Measurements from ENCODE around the gene IMMP2L. TPM values are rescaled to one million over a fixed set of nuclear protein-coding genes. Genes with fewer than 3 reads are reported as not detected.

IMMP2L gene
- total RNA-seq, 2 experiments from 2014 or later: 5.2 to 6.5 TPM

GRCh38 chr7:110857106-110857505 is 705.2 kb downstream of the IMMP2L start:
- H3K4me3 Mint-ChIP-seq: no peak overlapping the region
- no peaks in the 10 kb centered on the region for H3K27me3 Mint-ChIP-seq
- H3K4me1 Mint-ChIP-seq: peaks cover 2% of the 10 kb centered on the region
- DNase-seq: no peak
- no peaks in the 10 kb centered on the region for H3K36me3 Mint-ChIP-seq (ENCODE audit: low read depth)
- H3K27ac Mint-ChIP-seq: no peak overlapping the region
- ChIA-PET POLR2A (no interaction called here), CTCF (interaction anchor here (1.2 kb wide), 1 partner anchor 14 kb away, joined by 4 read pairs; no protein-coding TSS in a partner anchor)
- H3K9me3 Mint-ChIP-seq: peaks cover 4% of the 10 kb centered on the region

DNA sequence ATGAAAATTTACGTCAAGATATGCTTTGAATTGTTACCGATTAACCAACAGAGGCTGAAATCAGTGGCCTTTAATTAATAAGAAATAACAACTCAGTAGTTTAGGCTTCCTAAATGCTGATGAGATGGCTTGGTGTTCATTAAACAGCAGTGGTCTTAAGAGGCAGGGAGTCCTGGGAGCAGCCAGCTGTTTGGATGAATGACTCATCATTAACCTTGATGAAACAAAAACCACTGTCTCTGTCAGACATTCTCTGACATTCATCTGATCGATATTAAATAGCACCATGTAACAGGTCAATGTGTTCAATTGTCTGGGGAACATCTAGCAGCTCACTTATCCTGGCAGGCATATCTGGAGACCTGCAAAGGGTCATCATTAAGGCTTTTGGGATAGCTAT is 705.6 kb downstream of the IMMP2L start:
- Mint-ChIP-seq H3K27ac (no peak overlapping the region), H3K36me3 (ENCODE audit: low read depth) (peaks cover 2% of the 10 kb centered on the region), H3K9me3 (peaks cover 6% of the 10 kb centered on the region), H3K4me3 (no peak overlapping the region), H3K27me3 (no peaks in the 10 kb centered on the region), H3K4me1 (peaks cover 2% of the 10 kb centered on the region)
- ChIA-PET CTCF (no interaction called here), POLR2A (no interaction called here)
- no peak for DNase-seq

DNA sequence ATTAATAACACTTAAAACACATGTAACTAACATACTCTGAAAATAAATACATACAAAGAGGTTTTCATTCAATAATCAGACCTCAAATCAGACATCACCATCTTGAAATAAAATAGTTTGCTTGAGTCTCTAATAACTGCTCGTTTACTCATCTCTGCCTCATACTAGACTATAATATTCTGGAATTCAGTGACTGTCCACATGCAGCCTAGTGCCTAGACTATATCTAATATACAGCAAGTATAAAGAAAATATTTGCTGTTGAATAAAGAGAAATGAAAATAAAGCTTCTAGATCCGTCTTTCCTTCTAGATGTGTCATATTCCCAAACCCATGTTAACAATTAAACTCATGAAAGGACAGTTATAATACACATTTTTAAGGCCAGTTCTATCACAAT is 707.6 kb downstream of the IMMP2L start:
- Mint-ChIP-seq H3K36me3 (ENCODE audit: low read depth) (peaks cover 2% of the 10 kb centered on the region), H3K27ac (no peak overlapping the region), H3K4me3 (no peak overlapping the region), H3K9me3 (peaks cover 10% of the 10 kb centered on the region), H3K4me1 (peaks cover 2% of the 10 kb centered on the region), H3K27me3 (no peaks in the 10 kb centered on the region)
- no peak for DNase-seq
- ChIA-PET POLR2A (no interaction called here), CTCF (no interaction called here)

- H3K27ac Mint-ChIP-seq: no peak overlapping the region
- H3K27me3 Mint-ChIP-seq: no peaks in the 10 kb centered on the region
- DNase-seq: no peak
- peaks cover 10% of the 10 kb centered on the region for H3K9me3 Mint-ChIP-seq
- CTCF ChIA-PET: no interaction called here
- H3K4me1 Mint-ChIP-seq: peaks cover 2% of the 10 kb centered on the region
- H3K36me3 Mint-ChIP-seq (ENCODE audit: low read depth): peaks cover 2% of the 10 kb centered on the region
- no peak overlapping the region for H3K4me3 Mint-ChIP-seq
- POLR2A ChIA-PET: no interaction called here
Measured at GRCh38 chr7:110854166-110854565, 708.1 kb downstream of the IMMP2L start.

DNA sequence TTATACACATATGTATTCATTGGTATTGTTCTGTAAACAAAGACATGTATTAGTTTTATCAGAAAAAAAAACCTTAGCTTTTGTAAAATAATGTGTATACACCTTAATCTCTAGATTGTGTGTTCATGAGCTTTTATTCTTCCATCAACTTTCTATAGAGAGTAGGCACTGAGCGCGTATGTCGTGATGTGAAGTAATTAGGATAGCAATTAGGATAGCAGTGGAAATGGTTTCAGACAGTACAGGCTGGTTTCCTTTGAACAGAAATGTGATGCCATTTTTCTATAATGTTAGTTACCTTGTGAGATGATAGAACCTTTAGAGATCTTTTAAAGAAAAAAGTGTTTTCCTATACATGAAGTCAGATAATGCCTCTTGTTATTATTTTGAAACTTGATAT is 709.0 kb downstream of the IMMP2L start:
- H3K27me3 Mint-ChIP-seq: no peaks in the 10 kb centered on the region
- DNase-seq: no peak
- H3K4me1 Mint-ChIP-seq: no peaks in the 10 kb centered on the region
- peaks cover 2% of the 10 kb centered on the region for H3K36me3 Mint-ChIP-seq (ENCODE audit: low read depth)
- ChIA-PET POLR2A (no interaction called here), CTCF (no interaction called here)
- H3K27ac Mint-ChIP-seq: no peak overlapping the region
- no peak overlapping the region for H3K4me3 Mint-ChIP-seq
- H3K9me3 Mint-ChIP-seq: peaks cover 10% of the 10 kb centered on the region

- POLR2A ChIA-PET: no interaction called here
- H3K9me3 Mint-ChIP-seq: peaks cover 10% of the 10 kb centered on the region
- no peak overlapping the region for H3K4me3 Mint-ChIP-seq
- CTCF ChIA-PET: interaction anchor here (0.5 to 0.7 kb wide), 2 partner anchors 47 to 398 kb away, joined by 3 read pairs; no protein-coding TSS in a partner anchor
- no peaks in the 10 kb centered on the region for H3K4me1 Mint-ChIP-seq
- peaks cover 2% of the 10 kb centered on the region for H3K36me3 Mint-ChIP-seq (ENCODE audit: low read depth)
- H3K27me3 Mint-ChIP-seq: no peaks in the 10 kb centered on the region
- no peak for DNase-seq
- no peak overlapping the region for H3K27ac Mint-ChIP-seq
Measured at GRCh38 chr7:110852156-110852940, 709.9 kb downstream of the IMMP2L start.

- Mint-ChIP-seq H3K27me3 (no peaks in the 10 kb centered on the region), H3K4me3 (no peak overlapping the region), H3K4me1 (no peaks in the 10 kb centered on the region), H3K27ac (no peak overlapping the region), H3K9me3 (peaks cover 10% of the 10 kb centered on the region), H3K36me3 (ENCODE audit: low read depth) (peaks cover 2% of the 10 kb centered on the region)
- ChIA-PET CTCF (no interaction called here), POLR2A (no interaction called here)
- no peak for DNase-seq
Measured at GRCh38 chr7:110850224-110850623, 712.1 kb downstream of the IMMP2L start.

GRCh38 chr7:110842796-110843195 is 719.5 kb downstream of the IMMP2L start:
- Mint-ChIP-seq H3K4me1 (no peaks in the 10 kb centered on the region), H3K4me3 (no peak overlapping the region), H3K9me3 (no peaks in the 10 kb centered on the region), H3K27ac (no peak overlapping the region), H3K27me3 (no peaks in the 10 kb centered on the region), H3K36me3 (ENCODE audit: low read depth) (no peaks in the 10 kb centered on the region)
- ChIA-PET CTCF (interaction anchor here (0.8 to 1.5 kb wide), 2 partner anchors 15 to 256 kb away, joined by 4 to 5 read pairs; no protein-coding TSS in a partner anchor), POLR2A (interaction anchor here (0.5 kb wide), 1 partner anchor 69 kb away, joined by 3 read pairs; no protein-coding TSS in a partner anchor)
- DNase-seq: no peak

GRCh38 chr7:110841840-110842545 is 720.3 kb downstream of the IMMP2L start:
- Mint-ChIP-seq H3K9me3 (peaks cover 2% of the 10 kb centered on the region), H3K4me3 (no peak overlapping the region), H3K27me3 (no peaks in the 10 kb centered on the region), H3K4me1 (no peaks in the 10 kb centered on the region), H3K36me3 (ENCODE audit: low read depth) (no peaks in the 10 kb centered on the region), H3K27ac (no peak overlapping the region)
- ChIA-PET POLR2A (no interaction called here), CTCF (no interaction called here)
- no peak for DNase-seq

DNA sequence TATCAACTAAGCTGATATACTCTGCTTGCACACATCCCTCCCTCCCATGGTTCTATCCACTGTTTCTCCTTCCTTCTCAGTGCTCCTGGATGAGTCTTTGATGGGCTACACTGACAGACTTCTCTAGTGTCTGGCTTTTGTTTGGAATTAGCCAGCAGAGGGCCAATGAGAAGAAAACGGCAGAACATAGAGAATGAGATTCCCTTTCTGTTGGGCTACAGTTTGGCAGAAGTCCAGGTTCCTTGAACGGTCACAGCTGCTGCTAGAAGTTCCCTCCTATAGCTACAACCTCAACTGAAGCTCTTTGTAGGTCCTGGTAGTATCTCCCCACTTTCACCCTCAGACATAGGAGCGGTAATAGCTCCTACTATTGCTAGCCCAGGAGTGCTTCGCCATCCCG is 722.4 kb downstream of the IMMP2L start:
- Mint-ChIP-seq H3K4me3 (no peak overlapping the region), H3K9me3 (peaks cover 8% of the 10 kb centered on the region), H3K36me3 (ENCODE audit: low read depth) (peaks cover 4% of the 10 kb centered on the region), H3K4me1 (peaks cover 11% of the 10 kb centered on the region), H3K27ac (no peak overlapping the region), H3K27me3 (no peaks in the 10 kb centered on the region)
- no peak for DNase-seq
- ChIA-PET POLR2A (no interaction called here), CTCF (interaction anchor here (0.6 to 0.9 kb wide), 2 partner anchors 145 to 225 kb away, joined by 3 to 4 read pairs; no protein-coding TSS in a partner anchor)

DNA sequence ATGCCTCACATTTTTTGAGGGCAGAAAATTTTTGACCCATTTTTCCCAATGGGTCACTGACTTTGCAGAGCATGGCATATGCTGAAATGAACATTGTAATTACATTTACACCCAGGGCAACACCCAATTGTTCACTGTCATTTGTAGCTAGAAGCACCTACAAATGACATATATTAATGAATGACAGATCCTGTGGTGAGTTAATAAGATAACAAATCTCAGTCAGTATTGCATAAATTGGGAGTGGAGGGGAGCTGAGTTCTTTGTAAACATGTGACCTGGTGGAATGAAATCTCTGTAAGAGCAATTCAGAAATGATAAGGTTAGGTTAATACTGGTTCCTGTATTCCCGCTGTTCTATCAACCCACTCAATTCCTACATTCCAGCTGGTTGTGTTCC is 726.4 kb downstream of the IMMP2L start:
- no peak for DNase-seq
- Mint-ChIP-seq H3K4me1 (peaks cover 13% of the 10 kb centered on the region), H3K4me3 (no peak overlapping the region), H3K27ac (no peak overlapping the region), H3K27me3 (no peaks in the 10 kb centered on the region), H3K9me3 (peaks cover 8% of the 10 kb centered on the region), H3K36me3 (ENCODE audit: low read depth) (peaks cover 6% of the 10 kb centered on the region)
- CTCF ChIA-PET: interaction anchor here (1.4 kb wide), 1 partner anchor 8 kb away, joined by 3 read pairs; no protein-coding TSS in a partner anchor
- POLR2A ChIA-PET: no interaction called here

DNA sequence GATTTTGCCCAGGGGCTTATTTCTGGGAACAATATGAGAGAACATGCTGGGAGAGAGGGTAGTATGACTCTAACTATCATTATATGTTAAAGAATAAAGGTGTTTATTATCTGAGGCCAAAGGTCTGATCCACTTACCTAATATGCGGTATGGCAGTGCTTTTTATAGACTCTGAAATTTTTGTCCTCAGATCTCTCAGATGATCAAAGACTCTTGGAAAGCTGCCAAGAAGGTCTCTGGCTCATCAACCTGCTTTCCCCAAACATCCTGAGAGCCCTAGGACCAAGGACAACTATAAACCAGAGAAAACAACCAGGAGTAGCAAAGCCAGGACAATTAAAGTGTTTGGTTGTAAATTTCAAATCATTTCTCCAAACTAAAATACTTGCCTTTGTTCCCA is 727.1 kb downstream of the IMMP2L start:
- Mint-ChIP-seq H3K36me3 (ENCODE audit: low read depth) (peaks cover 6% of the 10 kb centered on the region), H3K4me3 (no peak overlapping the region), H3K9me3 (peaks cover 8% of the 10 kb centered on the region), H3K27ac (no peak overlapping the region), H3K4me1 (peaks cover 13% of the 10 kb centered on the region), H3K27me3 (no peaks in the 10 kb centered on the region)
- ChIA-PET POLR2A (no interaction called here), CTCF (interaction anchor here (0.6 to 1.4 kb wide), 2 partner anchors 9 to 255 kb away, joined by 3 read pairs; partner anchors contain the start of gene LRRN3)
- no peak for DNase-seq

DNA sequence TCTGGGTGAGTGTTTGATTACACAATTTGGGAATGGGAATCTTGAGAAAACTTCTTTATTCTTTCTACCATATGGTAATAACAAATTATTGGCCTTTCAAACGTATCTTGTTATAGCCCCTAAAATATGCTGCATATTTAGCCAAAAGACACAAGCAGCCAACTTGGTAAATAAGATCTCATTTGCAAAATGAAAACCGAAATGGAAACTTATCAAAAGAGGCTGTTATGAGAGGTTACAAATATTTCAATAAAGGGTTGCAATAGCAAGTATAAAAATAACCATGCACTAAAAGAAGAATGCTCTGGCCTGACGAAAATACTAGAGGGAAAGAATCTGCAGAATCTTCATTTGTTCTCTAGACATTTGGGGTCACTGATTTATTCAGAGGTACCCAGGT is 730.9 kb downstream of the IMMP2L start:
- peaks cover 10% of the 10 kb centered on the region for H3K9me3 Mint-ChIP-seq
- no peak overlapping the region for H3K27ac Mint-ChIP-seq
- H3K4me3 Mint-ChIP-seq: no peak overlapping the region
- H3K27me3 Mint-ChIP-seq: no peaks in the 10 kb centered on the region
- peaks cover 16% of the 10 kb centered on the region for H3K4me1 Mint-ChIP-seq
- peaks cover 6% of the 10 kb centered on the region for H3K36me3 Mint-ChIP-seq (ENCODE audit: low read depth)
- CTCF ChIA-PET: no interaction called here
- no peak for DNase-seq
- POLR2A ChIA-PET: no interaction called here

All from activated CD4-positive, alpha-beta T cell treated with anti-CD3 and anti-CD28 coated beads, Interleukin-2, amount 10 ng/mL, durations not matched to agents 7 days and 5 days (primary cell).